Measurements from ENCODE around the gene TP53TG3D.
"Not testable (repeated sequence)": the region's sequence is repeated elsewhere in the genome, so short reads cannot be mapped to it uniquely, and the experiment has no call there.

TP53TG3D gene

GRCh38 chr16:32252986-32253385, at the start of gene TP53TG3D:
TSS of gene TP53TG3D (plus strand) at chr16:32253286. CDS start at chr16:32253354, 68 bp downstream.
- H3K4me3 Mint-ChIP-seq; DNase-seq; H3K27me3 Mint-ChIP-seq (ENCODE audit: low read depth, poor library complexity); H3K36me3 Mint-ChIP-seq (ENCODE audit: low read depth); H3K9me3 Mint-ChIP-seq; H3K27ac Mint-ChIP-seq; H3K4me1 Mint-ChIP-seq: not testable (repeated sequence)

- not testable (repeated sequence) for H3K36me3 Mint-ChIP-seq (ENCODE audit: low read depth); DNase-seq; H3K27ac Mint-ChIP-seq; H3K4me3 Mint-ChIP-seq; H3K27me3 Mint-ChIP-seq (ENCODE audit: low read depth, poor library complexity); H3K9me3 Mint-ChIP-seq; H3K4me1 Mint-ChIP-seq
Observed at GRCh38 chr16:32253507-32253906, 421 bp downstream of the TP53TG3D start.

GRCh38 chr16:32261526-32261925, 8.4 kb downstream of the TP53TG3D start:
- not testable (repeated sequence) for H3K27ac Mint-ChIP-seq; H3K9me3 Mint-ChIP-seq; H3K27me3 Mint-ChIP-seq (ENCODE audit: low read depth, poor library complexity); H3K36me3 Mint-ChIP-seq (ENCODE audit: low read depth); H3K4me1 Mint-ChIP-seq; DNase-seq; H3K4me3 Mint-ChIP-seq

- H3K27ac Mint-ChIP-seq; H3K27me3 Mint-ChIP-seq (ENCODE audit: low read depth, poor library complexity); H3K9me3 Mint-ChIP-seq; H3K4me1 Mint-ChIP-seq; H3K4me3 Mint-ChIP-seq; H3K36me3 Mint-ChIP-seq (ENCODE audit: low read depth); DNase-seq: not testable (repeated sequence)
Observed at GRCh38 chr16:32263552-32263951, 10.5 kb downstream of the TP53TG3D start.

GRCh38 chr16:32281910-32282309, 28.8 kb downstream of the TP53TG3D start:
- not testable (repeated sequence) for H3K4me3 Mint-ChIP-seq; H3K36me3 Mint-ChIP-seq (ENCODE audit: low read depth); DNase-seq; H3K27me3 Mint-ChIP-seq (ENCODE audit: low read depth, poor library complexity); H3K27ac Mint-ChIP-seq; H3K4me1 Mint-ChIP-seq; H3K9me3 Mint-ChIP-seq

GRCh38 chr16:32283024-32283423, 29.9 kb downstream of the TP53TG3D start:
- not testable (repeated sequence) for H3K27ac Mint-ChIP-seq; DNase-seq; H3K4me1 Mint-ChIP-seq; H3K27me3 Mint-ChIP-seq (ENCODE audit: low read depth, poor library complexity); H3K9me3 Mint-ChIP-seq; H3K4me3 Mint-ChIP-seq; H3K36me3 Mint-ChIP-seq (ENCODE audit: low read depth)

GRCh38 chr16:32283917-32284495, 30.9 kb downstream of the TP53TG3D start:
- not testable (repeated sequence) for H3K27me3 Mint-ChIP-seq (ENCODE audit: low read depth, poor library complexity); H3K9me3 Mint-ChIP-seq; DNase-seq; H3K27ac Mint-ChIP-seq; H3K4me3 Mint-ChIP-seq; H3K4me1 Mint-ChIP-seq; H3K36me3 Mint-ChIP-seq (ENCODE audit: low read depth)

GRCh38 chr16:32284800-32285796, 32.0 kb downstream of the TP53TG3D start:
- not testable (repeated sequence) for H3K4me3 Mint-ChIP-seq; H3K9me3 Mint-ChIP-seq; H3K36me3 Mint-ChIP-seq (ENCODE audit: low read depth); H3K4me1 Mint-ChIP-seq; DNase-seq; H3K27me3 Mint-ChIP-seq (ENCODE audit: low read depth, poor library complexity); H3K27ac Mint-ChIP-seq

GRCh38 chr16:32286193-32286592, 33.1 kb downstream of the TP53TG3D start:
- not testable (repeated sequence) for H3K9me3 Mint-ChIP-seq; H3K4me3 Mint-ChIP-seq; H3K36me3 Mint-ChIP-seq (ENCODE audit: low read depth); H3K27ac Mint-ChIP-seq; DNase-seq; H3K4me1 Mint-ChIP-seq; H3K27me3 Mint-ChIP-seq (ENCODE audit: low read depth, poor library complexity)

GRCh38 chr16:32287743-32288142, 34.7 kb downstream of the TP53TG3D start:
- DNase-seq; H3K27me3 Mint-ChIP-seq (ENCODE audit: low read depth, poor library complexity); H3K4me1 Mint-ChIP-seq; H3K27ac Mint-ChIP-seq; H3K36me3 Mint-ChIP-seq (ENCODE audit: low read depth); H3K9me3 Mint-ChIP-seq; H3K4me3 Mint-ChIP-seq: not testable (repeated sequence)

GRCh38 chr16:32289197-32289596, 36.1 kb downstream of the TP53TG3D start:
- not testable (repeated sequence) for H3K9me3 Mint-ChIP-seq; H3K36me3 Mint-ChIP-seq (ENCODE audit: low read depth); H3K4me1 Mint-ChIP-seq; H3K27me3 Mint-ChIP-seq (ENCODE audit: low read depth, poor library complexity); H3K27ac Mint-ChIP-seq; H3K4me3 Mint-ChIP-seq; DNase-seq

- H3K9me3 Mint-ChIP-seq; H3K4me3 Mint-ChIP-seq; H3K36me3 Mint-ChIP-seq (ENCODE audit: low read depth); H3K4me1 Mint-ChIP-seq; DNase-seq; H3K27me3 Mint-ChIP-seq (ENCODE audit: low read depth, poor library complexity); H3K27ac Mint-ChIP-seq: not testable (repeated sequence)
Observed at GRCh38 chr16:32302776-32303175, 49.7 kb downstream of the TP53TG3D start.
